Spleen (tissue), 7 donors: ENCODE data around the gene FAM83B.

Experiments
- POLR2A ChIP-seq, 3 donors: fragments of 450-650 bp; IDR thresholded peaks; one replicate each; pipeline ENCODE4 v1.5.1; 2017; ENCODE audit warnings: antibody characterized with exemption in 3 of 3, mild to moderate bottlenecking in 1 of 3
- TF ChIP-seq, protein P1 (sequence below), 11 experiments: fragments of 200-600 bp in 7 of 11; fragments of 450-650 bp in 4 of 11; sonication (generic) in 4 of 11; IDR thresholded peaks in 8 of 11; conservative IDR thresholded peaks in 3 of 11; 1 replicate in 7 of 11; 2 replicates in 4 of 11; pipeline versions ENCODE4 v1.4.0 to v1.8.0; 2016 to 2021; ENCODE audit warnings: antibody characterized with exemption in 11 of 11, inconsistent platforms in 4 of 11, mild to moderate bottlenecking in 1 of 11
- donor health status: DM: no; HTN: no; CAD: no; lungs with moderate emphysema.
- donor health status: DM: no; HTN: no; CAD: no.
- donor health status: DM: no; HTN: no; CAD: no.

DNA sequence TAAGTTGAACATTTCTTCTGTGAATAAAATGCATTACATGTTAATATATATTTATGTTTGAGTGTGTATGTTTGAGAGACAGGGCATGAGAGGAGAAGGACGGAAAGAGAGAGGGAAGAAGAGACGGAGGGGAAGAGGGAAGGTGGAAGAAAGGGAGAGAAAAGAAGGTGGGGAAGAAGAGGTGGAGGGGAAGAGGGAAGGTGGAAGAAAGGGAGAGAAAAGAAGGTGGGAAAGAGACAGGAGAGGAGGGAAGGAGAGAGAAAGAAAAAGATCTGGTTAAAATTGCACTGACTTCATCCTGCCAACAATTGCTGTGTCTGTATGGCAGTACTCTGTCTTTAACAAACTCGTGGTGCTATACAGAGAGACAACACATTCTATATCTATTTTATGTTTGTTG lies 29.0 kb downstream of the FAM83B start:
- TF ChIP-seq, protein P1, sequence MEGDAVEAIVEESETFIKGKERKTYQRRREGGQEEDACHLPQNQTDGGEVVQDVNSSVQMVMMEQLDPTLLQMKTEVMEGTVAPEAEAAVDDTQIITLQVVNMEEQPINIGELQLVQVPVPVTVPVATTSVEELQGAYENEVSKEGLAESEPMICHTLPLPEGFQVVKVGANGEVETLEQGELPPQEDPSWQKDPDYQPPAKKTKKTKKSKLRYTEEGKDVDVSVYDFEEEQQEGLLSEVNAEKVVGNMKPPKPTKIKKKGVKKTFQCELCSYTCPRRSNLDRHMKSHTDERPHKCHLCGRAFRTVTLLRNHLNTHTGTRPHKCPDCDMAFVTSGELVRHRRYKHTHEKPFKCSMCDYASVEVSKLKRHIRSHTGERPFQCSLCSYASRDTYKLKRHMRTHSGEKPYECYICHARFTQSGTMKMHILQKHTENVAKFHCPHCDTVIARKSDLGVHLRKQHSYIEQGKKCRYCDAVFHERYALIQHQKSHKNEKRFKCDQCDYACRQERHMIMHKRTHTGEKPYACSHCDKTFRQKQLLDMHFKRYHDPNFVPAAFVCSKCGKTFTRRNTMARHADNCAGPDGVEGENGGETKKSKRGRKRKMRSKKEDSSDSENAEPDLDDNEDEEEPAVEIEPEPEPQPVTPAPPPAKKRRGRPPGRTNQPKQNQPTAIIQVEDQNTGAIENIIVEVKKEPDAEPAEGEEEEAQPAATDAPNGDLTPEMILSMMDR (IDR thresholded peaks at IDR 0.05 in 8 of 11, conservative IDR thresholded peaks at IDR 0.05 in 3 of 11) = no peak
- no peak for TF ChIP-seq POLR2A (IDR thresholded peaks at IDR 0.05)
